CD14-positive monocyte (primary cell): ENCODE data around the gene RHOBTB1. TPM values are rescaled to one million over a fixed set of nuclear protein-coding genes. Genes with fewer than 3 reads are reported as not detected.

ENCODE experiments used
- DNase-seq, 3 donors: peaks; one replicate each; pipeline ENCODE4 v3.0.0-alpha.2; 2011 to 2022
- H2AFZ ChIP-seq: 2 replicates; pipeline ENCODE4 v1.6.0; 2012; ENCODE audit warnings: mild to moderate bottlenecking, low read depth, low read length, inconsistent platforms; ENCODE audit not compliant: insufficient read depth, poor library complexity, severe bottlenecking
- H3K27ac ChIP-seq, 2 donors: 1 replicate in 1 of 2; 2 replicates in 1 of 2; pipeline ENCODE4 v1.5.1; 2012 to 2013; ENCODE audit warnings: low read length in 2 of 2, control low read depth in 1 of 2, inconsistent platforms in 1 of 2, low read depth in 1 of 2, mild to moderate bottlenecking in 1 of 2
- H3K27me3 ChIP-seq, 2 donors: one replicate each; pipeline versions ENCODE4 v1.6.0 to v1.6.1; 2011 to 2013; ENCODE audit warnings: low read length in 2 of 2; ENCODE audit not compliant: control insufficient read depth in 2 of 2, insufficient read depth in 2 of 2
- H3K36me3 ChIP-seq, 2 donors: replicated peaks in 1 of 2; 1 replicate in 1 of 2; 2 replicates in 1 of 2; pipeline versions ENCODE4 v1.5.1 to v1.6.1; 2012 to 2013; ENCODE audit warnings: low read length in 2 of 2, control low read depth in 1 of 2, inconsistent platforms in 1 of 2, mild to moderate bottlenecking in 1 of 2; ENCODE audit not compliant: insufficient read depth in 2 of 2, control insufficient read depth in 1 of 2
- H3K4me1 ChIP-seq, 2 donors: 1 replicate in 1 of 2; 2 replicates in 1 of 2; pipeline versions ENCODE4 v1.5.1 to v1.6.1; 2012 to 2013; ENCODE audit warnings: low read length in 2 of 2, control low read depth in 1 of 2, inconsistent platforms in 1 of 2, mild to moderate bottlenecking in 1 of 2, moderate library complexity in 1 of 2; ENCODE audit not compliant: insufficient read depth in 2 of 2, control insufficient read depth in 1 of 2
- H3K4me2 ChIP-seq: replicated peaks from 2 replicates; pipeline ENCODE3; 2012; ENCODE audit warnings: low read length, moderate library complexity, mild to moderate bottlenecking; ENCODE audit not compliant: poor library complexity, severe bottlenecking; ENCODE audit errors: extremely low read depth
- H3K4me3 ChIP-seq, 3 experiments: fragments of 200-600 bp in 1 of 3; sonication (generic) in 1 of 3; replicated peaks in 1 of 3; 1 replicate in 2 of 3; 2 replicates in 1 of 3; pipeline ENCODE4 v1.5.1; 2011 to 2013; ENCODE audit warnings: low read length in 3 of 3, mild to moderate bottlenecking in 3 of 3, control low read depth in 2 of 3, low read depth in 2 of 3, inconsistent platforms in 1 of 3, moderate library complexity in 1 of 3
- H3K79me2 ChIP-seq: 2 replicates; pipeline ENCODE4 v1.6.0; 2012; ENCODE audit warnings: mild to moderate bottlenecking, control low read depth, inconsistent platforms, low read length, moderate library complexity; ENCODE audit not compliant: insufficient read depth
- H3K9ac ChIP-seq: 2 replicates; pipeline ENCODE4 v1.6.0; 2017; ENCODE audit warnings: low read length, mild to moderate bottlenecking; ENCODE audit not compliant: insufficient read depth, poor library complexity, severe bottlenecking
- H3K9me3 ChIP-seq, 2 donors: replicated peaks in 1 of 2; 1 replicate in 1 of 2; 2 replicates in 1 of 2; pipeline versions ENCODE4 v1.5.1 to v1.6.1; 2012 to 2013; ENCODE audit warnings: low read length in 2 of 2, control low read depth in 1 of 2; ENCODE audit not compliant: control insufficient read depth in 1 of 2, insufficient read depth in 1 of 2
- H4K20me1 ChIP-seq: 2 replicates; pipeline ENCODE4 v1.6.0; 2012; ENCODE audit warnings: mild to moderate bottlenecking, low read length, control low read depth, moderate library complexity; ENCODE audit not compliant: insufficient read depth
- H3K27ac Mint-ChIP-seq, 7 donors: one replicate each; pipeline ENCODE4 v1.8.0; 2020; ENCODE audit warnings: mild to moderate bottlenecking in 7 of 7, mixed read lengths in 7 of 7, moderate library complexity in 6 of 7, inconsistent platforms in 2 of 7
- H3K27me3 Mint-ChIP-seq, 3 donors: one replicate each; pipeline ENCODE4 v1.8.0; 2021 to 2022; ENCODE audit warnings: low read depth in 3 of 3, mild to moderate bottlenecking in 3 of 3, mixed read lengths in 3 of 3, moderate library complexity in 3 of 3, inconsistent platforms in 1 of 3
- H3K36me3 Mint-ChIP-seq, 2 donors: one replicate each; pipeline ENCODE4 v1.8.0; 2020; ENCODE audit warnings: mixed read lengths in 2 of 2, inconsistent platforms in 1 of 2, mild to moderate bottlenecking in 1 of 2
- H3K4me1 Mint-ChIP-seq: one replicate; pipeline ENCODE4 v1.8.0; 2020; ENCODE audit warnings: mild to moderate bottlenecking, mixed read lengths
- H3K4me3 Mint-ChIP-seq, 2 donors: one replicate each; pipeline ENCODE4 v1.8.0; 2020; ENCODE audit warnings: mild to moderate bottlenecking in 2 of 2, mixed read lengths in 2 of 2, moderate library complexity in 1 of 2
- H3K9me3 Mint-ChIP-seq, 7 donors: one replicate each; pipeline ENCODE4 v1.8.0; 2020 to 2022; ENCODE audit warnings: mixed read lengths in 7 of 7, mild to moderate bottlenecking in 6 of 7, moderate library complexity in 6 of 7, inconsistent platforms in 2 of 7
- CTCF ChIP-seq: fragments of 200-600 bp; IDR thresholded peaks from one replicate; pipeline ENCODE4 v1.8.0; 2022; ENCODE audit warnings: antibody characterized with exemption, mild to moderate bottlenecking
- WGBS: methylation state at CpG from one replicate; pipeline ENCODE4 v1.1.5; 2013; ENCODE audit warnings: missing lambda C conversion rate; ENCODE audit not compliant: insufficient coverage; 5-methylcytosine and 5-hydroxymethylcytosine counted together
- intact Hi-C, 2 donors: fragments of 100-400 bp; cut with micrococcal nuclease; formaldehyde crosslinking; loops; one replicate each; pipeline versions ENCODE4 v1.15.0 to v1.15.1; 2023
- polyA plus RNA-seq, 3 donors: library from polyadenylated mRNA; depleted of rRNA in 1 of 3; unstranded in 2 of 3; stranded (reverse) in 1 of 3; fragments of 300-500 nt in 2 of 3; fragments of >200 nt in 1 of 3; fragmentation: Illumina TruSeq in 2 of 3; gene quantifications; 1 replicate in 2 of 3; 2 replicates in 1 of 3; pipeline ENCODE4 v1.2.3, GENCODE V29; 2012 to 2021

RHOBTB1 gene
- polyA plus RNA-seq, 3 donors = 0.41 to 0.96 (median 0.62) TPM

- Mint-ChIP-seq H3K4me3 (no peak overlapping the region), H3K9me3 (peaks cover 0 to 5% (median 0%) of the 10 kb centered on the region in 7 donors), H3K4me1 (no peaks in the 10 kb centered on the region), H3K27me3 (peaks cover 0 to 1% (median 0%) of the 10 kb centered on the region in 3 donors), H3K36me3 (no peaks in the 10 kb centered on the region), H3K27ac (no peak overlapping the region)
- Histone ChIP-seq H3K4me2 (no peak overlapping the region), H3K9me3 (no peaks in the 10 kb centered on the region), H3K27me3 (no peaks in the 10 kb centered on the region), H3K79me2 (no peaks in the 10 kb centered on the region), H3K36me3 (no peaks in the 10 kb centered on the region), H4K20me1 (no peaks in the 10 kb centered on the region), H2AFZ (no peak overlapping the region), H3K9ac (no peak overlapping the region), H3K27ac (no peak overlapping the region), H3K4me3 (no peak overlapping the region), H3K4me1 (no peaks in the 10 kb centered on the region)
- 100% methylated on average over 1 of the region's 1 CpG for WGBS
- no peak for TF ChIP-seq CTCF
- intact Hi-C loops = no loop called here
- no peak for DNase-seq
These were observed 95.9 kb downstream of the RHOBTB1 start for GRCh38 chr10:60848126-60848525.

DNA sequence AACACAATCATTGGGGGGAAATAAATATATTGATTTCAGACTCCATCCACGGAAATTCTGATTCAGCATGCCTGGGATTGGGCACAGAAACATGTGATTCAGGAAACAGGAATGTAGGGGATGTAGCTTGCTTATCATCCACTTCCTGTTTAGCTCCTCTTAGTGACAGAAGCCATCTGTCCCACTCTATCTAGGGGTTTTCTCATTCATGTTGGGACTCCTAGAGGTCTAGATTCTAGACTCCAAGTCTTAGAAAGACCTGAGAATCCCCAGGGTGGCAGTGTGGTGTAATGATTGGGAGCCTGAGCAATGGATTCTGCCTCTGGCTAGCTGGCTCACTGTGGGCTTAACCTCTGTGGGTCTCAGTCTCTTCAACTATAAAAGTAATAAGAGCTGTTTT, 97.8 kb downstream of the RHOBTB1 start:
- intact Hi-C loops = no loop called here
- H3K4me1 Mint-ChIP-seq = no peaks in the 10 kb centered on the region

More for the DNA sequence above, 97.8 kb downstream of the RHOBTB1 start:
- Mint-ChIP-seq H3K4me3 (no peak overlapping the region), H3K27ac (no peak overlapping the region), H3K36me3 (no peaks in the 10 kb centered on the region), H3K9me3 (peaks cover 0 to 3% (median 0%) of the 10 kb centered on the region in 7 donors), H3K27me3 (peaks cover 0 to 2% (median 0%) of the 10 kb centered on the region in 3 donors)
- TF ChIP-seq CTCF = no peak
- Histone ChIP-seq H2AFZ (no peak overlapping the region), H3K27ac (no peak overlapping the region), H3K9ac (no peak overlapping the region), H3K4me2 (no peak overlapping the region), H3K4me1 (no peaks in the 10 kb centered on the region), H3K9me3 (no peaks in the 10 kb centered on the region), H3K36me3 (no peaks in the 10 kb centered on the region), H4K20me1 (no peaks in the 10 kb centered on the region), H3K79me2 (no peaks in the 10 kb centered on the region), H3K27me3 (no peaks in the 10 kb centered on the region), H3K4me3 (no peak overlapping the region)
- no peak for DNase-seq
- WGBS = no CpG with 5 or more reads among the region's 1 CpG
